ENCODE data around the gene HIGD2A. TPM values are rescaled to one million over a fixed set of nuclear protein-coding genes. Genes with fewer than 3 reads are reported as not detected.

HIGD2A gene
- total RNA-seq, 6 donors from 2014 or later = 46.5 to 108 (median 93.6) TPM

DNA sequence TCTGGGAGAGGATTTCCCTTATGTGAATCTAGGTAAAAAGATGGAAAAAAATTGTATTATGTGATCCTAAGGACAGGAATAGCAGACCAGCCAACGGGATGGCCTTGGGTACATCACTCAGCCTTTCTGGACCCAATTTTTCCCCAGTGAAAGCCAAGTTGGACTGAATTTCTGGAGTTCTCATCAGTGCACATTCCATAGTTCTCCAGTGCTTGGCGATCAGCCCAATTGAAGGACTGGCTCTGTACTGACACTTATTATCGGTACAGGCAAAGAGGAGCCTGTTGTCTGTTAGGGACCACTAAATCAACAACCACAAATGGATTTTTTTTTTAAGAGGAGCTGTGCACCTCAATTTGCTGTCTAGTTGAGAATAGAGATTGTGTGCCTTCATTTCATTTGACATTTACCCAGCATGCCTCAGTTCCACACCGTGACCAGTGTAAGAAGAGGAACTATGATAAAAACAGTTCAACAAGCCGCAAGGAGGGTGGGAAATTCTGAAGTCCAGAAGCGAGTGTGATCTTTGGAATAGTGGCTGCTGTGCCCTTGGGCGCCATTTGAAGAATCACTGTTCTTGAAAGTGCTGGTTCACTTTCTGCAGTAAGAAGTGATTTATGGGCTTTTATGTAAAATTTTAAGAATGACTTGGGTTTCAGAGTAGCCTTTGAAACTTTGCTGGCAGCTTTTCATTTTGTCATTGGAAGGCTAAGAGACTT lies 15.3 kb upstream of the HIGD2A start:
- DNase-seq (no peak), ATAC-seq (ENCODE audit: low FRiP score in 2 of 2) (peak in 1 of 2 donors; percentile 64)
- H3K36me3 ChIP-seq = peaks cover 0 to 20% (median 3%) of the 10 kb centered on the region in 4 donors
- H3K4me1 ChIP-seq = peaks cover 0 to 2% (median 0%) of the 10 kb centered on the region in 4 donors
- 65 to 68% methylated on average over 7 of the region's 7 CpGs for WGBS, 2 donors
- no peaks in the 10 kb centered on the region for H3K27me3 ChIP-seq
- H3K9me3 ChIP-seq = no peaks in the 10 kb centered on the region
- no peak overlapping the region for H3K27ac ChIP-seq
- no peak for TF ChIP-seq POLR2AphosphoS5 (IDR thresholded peaks at IDR 0.05)
- TF ChIP-seq EP300 (IDR thresholded peaks at IDR 0.05) = no peak
- TF ChIP-seq POLR2A (IDR thresholded peaks at IDR 0.05) = no peak
- TF ChIP-seq CTCF (IDR thresholded peaks at IDR 0.05) = no peak
- no peak overlapping the region for H3K4me3 ChIP-seq

DNA sequence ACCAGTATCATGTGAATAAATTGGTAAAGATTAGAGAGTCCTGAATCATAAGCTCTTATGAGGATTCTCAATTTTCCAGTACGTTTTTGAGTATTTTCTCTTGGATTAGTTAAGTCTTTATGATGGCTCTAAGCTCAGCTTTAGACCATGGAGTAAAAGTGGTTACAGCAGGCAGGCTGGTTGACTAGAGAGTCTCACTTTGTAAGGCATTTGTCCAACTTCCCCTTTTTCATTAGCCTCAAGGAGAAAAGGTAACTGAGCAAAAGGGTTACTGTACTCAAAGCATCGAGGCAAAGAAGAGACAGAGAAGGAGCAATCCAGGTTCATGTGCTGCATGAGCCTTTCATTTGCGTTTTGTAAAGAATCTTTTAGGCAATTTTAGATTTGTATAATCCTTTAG lies 8.7 kb upstream of the HIGD2A start:
- 72 to 76% methylated on average over 3 of the region's 3 CpGs for WGBS, 2 donors
- peaks cover 13 to 41% (median 32%) of the 10 kb centered on the region in 4 donors for H3K36me3 ChIP-seq
- H3K27me3 ChIP-seq = no peaks in the 10 kb centered on the region
- no peak overlapping the region for H3K27ac ChIP-seq
- TF ChIP-seq EP300 (IDR thresholded peaks at IDR 0.05) = no peak
- TF ChIP-seq POLR2A (IDR thresholded peaks at IDR 0.05) = no peak
- TF ChIP-seq POLR2AphosphoS5 (IDR thresholded peaks at IDR 0.05) = no peak
- TF ChIP-seq CTCF (IDR thresholded peaks at IDR 0.05) = no peak
- ATAC-seq (ENCODE audit: low FRiP score in 2 of 2) (no peak), DNase-seq (no peak)
- H3K4me3 ChIP-seq = no peak overlapping the region
- H3K9me3 ChIP-seq = no peaks in the 10 kb centered on the region
- no peaks in the 10 kb centered on the region for H3K4me1 ChIP-seq

- no peak overlapping the region for H3K4me3 ChIP-seq
- H3K36me3 ChIP-seq = peaks cover 14 to 51% (median 38%) of the 10 kb centered on the region in 4 donors
- no peaks in the 10 kb centered on the region for H3K27me3 ChIP-seq
- ATAC-seq (ENCODE audit: low FRiP score in 2 of 2) = no peak
- WGBS, 2 donors = 78 to 80% methylated on average over 3 of the region's 3 CpGs
- H3K27ac ChIP-seq = no peak overlapping the region
- no peak for DNase-seq
- H3K4me1 ChIP-seq = peaks cover 0 to 7% (median 0%) of the 10 kb centered on the region in 4 donors
- H3K9me3 ChIP-seq = no peaks in the 10 kb centered on the region
- no peak for TF ChIP-seq EP300 (IDR thresholded peaks at IDR 0.05)
- no peak for TF ChIP-seq POLR2AphosphoS5 (IDR thresholded peaks at IDR 0.05)
- no peak for TF ChIP-seq CTCF (IDR thresholded peaks at IDR 0.05)
- TF ChIP-seq POLR2A (IDR thresholded peaks at IDR 0.05) = no peak
These were observed 7.1 kb upstream of the HIGD2A start for GRCh38 chr5:176381423-176381822.

- Histone ChIP-seq H3K27ac (no peak overlapping the region), H3K9me3 (no peaks in the 10 kb centered on the region), H3K4me1 (peaks cover under 1 to 12% (median 3%) of the 10 kb centered on the region in 4 donors), H3K27me3 (no peaks in the 10 kb centered on the region), H3K4me3 (no peak overlapping the region), H3K36me3 (peaks cover 14 to 51% (median 38%) of the 10 kb centered on the region in 4 donors)
- DNase-seq = no peak
- TF ChIP-seq POLR2A (IDR thresholded peaks at IDR 0.05) = no peak
- no peak for TF ChIP-seq CTCF (IDR thresholded peaks at IDR 0.05)
- no peak for TF ChIP-seq POLR2AphosphoS5 (IDR thresholded peaks at IDR 0.05)
- TF ChIP-seq EP300 (IDR thresholded peaks at IDR 0.05) = no peak
- no peak for ATAC-seq (ENCODE audit: low FRiP score in 2 of 2)
- 89 to 100% methylated on average over 1 to 3 of the region's 3 CpGs for WGBS, 2 donors
These were observed 6.6 kb upstream of the HIGD2A start for GRCh38 chr5:176381979-176382378.

GRCh38 chr5:176382721-176383120 lies 5.8 kb upstream of the HIGD2A start:
- 70 to 93% methylated on average over 1 to 3 of the region's 3 CpGs for WGBS, 2 donors
- H3K27ac ChIP-seq = no peak overlapping the region
- DNase-seq (no peak), ATAC-seq (ENCODE audit: low FRiP score in 2 of 2) (no peak)
- H3K9me3 ChIP-seq = no peaks in the 10 kb centered on the region
- no peaks in the 10 kb centered on the region for H3K27me3 ChIP-seq
- TF ChIP-seq CTCF (IDR thresholded peaks at IDR 0.05) (no peak), POLR2AphosphoS5 (IDR thresholded peaks at IDR 0.05) (no peak), POLR2A (IDR thresholded peaks at IDR 0.05) (no peak), EP300 (IDR thresholded peaks at IDR 0.05) (no peak)
- H3K36me3 ChIP-seq = peaks cover 14 to 51% (median 38%) of the 10 kb centered on the region in 4 donors
- H3K4me1 ChIP-seq = peaks cover 8 to 20% (median 10%) of the 10 kb centered on the region in 4 donors
- no peak overlapping the region for H3K4me3 ChIP-seq
